Lower leg skin (tissue), 4 donors: ENCODE results near the gene SPINDOC. TPM values are rescaled to one million over a fixed set of nuclear protein-coding genes. Genes with fewer than 3 reads are reported as not detected.

Experiments
- DNase-seq, 2 donors: peaks; one replicate each; pipeline ENCODE4 v3.0.0-alpha.2; 2019; ENCODE audit warnings: low spot score in 2 of 2
- H3K4me3 ChIP-seq: fragments of 200-600 bp; sonication (generic); 2 replicates; pipeline ENCODE4 v1.5.1; 2017; ENCODE audit warnings: mild to moderate bottlenecking, low read depth; ENCODE audit not compliant: poor library complexity, severe bottlenecking
- CTCF ChIP-seq, 3 donors: fragments of 450-650 bp; IDR thresholded peaks; one replicate each; pipeline ENCODE4 v1.5.1; 2016; ENCODE audit warnings: antibody characterized with exemption in 3 of 3, mild to moderate bottlenecking in 3 of 3, moderate library complexity in 2 of 3
- POLR2A ChIP-seq, 2 donors: fragments of 450-650 bp; IDR thresholded peaks; one replicate each; pipeline ENCODE4 v1.6.1; 2016 to 2017; ENCODE audit warnings: antibody characterized with exemption in 2 of 2, mild to moderate bottlenecking in 1 of 2, moderate library complexity in 1 of 2
- WGBS, 2 donors: methylation state at CpG; one replicate each; pipeline ENCODE4 v1.1.5; 2018; 5-methylcytosine and 5-hydroxymethylcytosine counted together
- intact Hi-C: fragments of 100-400 bp; cut with DNase I; formaldehyde crosslinking; loops from one replicate; pipeline ENCODE4 v1.15.0; 2023; ENCODE audit warnings: low total_unique reads
- total RNA-seq, 4 donors: library from RNA; depleted of rRNA; stranded (reverse); fragments of >200 nt; gene quantifications; one replicate each; pipeline ENCODE4 v1.1.0, GENCODE V29; 2016

SPINDOC gene
- total RNA-seq, 4 donors from 2014 or later, result 5.1 to 8.3 (median 6.0) TPM

GRCh38 chr11:63867511-63867910 lies 54.3 kb downstream of the SPINDOC start:
- no peak for DNase-seq
- 84 to 93% methylated on average over 4 of the region's 4 CpGs for WGBS, 2 donors
- no peak overlapping the region for H3K4me3 ChIP-seq
- intact Hi-C loops, result no loop called here
- TF ChIP-seq CTCF (IDR thresholded peaks at IDR 0.05) (no peak), POLR2A (IDR thresholded peaks at IDR 0.05) (no peak)

- no peak overlapping the region for H3K4me3 ChIP-seq
- 23 to 26% methylated on average over 9 of the region's 9 CpGs for WGBS, 2 donors
- no peak for TF ChIP-seq POLR2A (IDR thresholded peaks at IDR 0.05)
- no peak for TF ChIP-seq CTCF (IDR thresholded peaks at IDR 0.05)
- no peak for DNase-seq
- intact Hi-C loops, result no loop called here
These were observed 55.3 kb downstream of the SPINDOC start for GRCh38 chr11:63868399-63869064.

GRCh38 chr11:63869171-63869591 lies 55.9 kb downstream of the SPINDOC start:
- TF ChIP-seq CTCF (IDR thresholded peaks at IDR 0.05) (no peak), POLR2A (IDR thresholded peaks at IDR 0.05) (no peak)
- 36 to 37% methylated on average over 7 of the region's 7 CpGs for WGBS, 2 donors
- no peak overlapping the region for H3K4me3 ChIP-seq
- intact Hi-C loops, result no loop called here
- DNase-seq, result peak in 1 of 2 donors; percentile 48

GRCh38 chr11:63869683-63870082 lies 56.4 kb downstream of the SPINDOC start:
- H3K4me3 ChIP-seq, result no peak overlapping the region
- intact Hi-C loops, result no loop called here
- TF ChIP-seq CTCF (IDR thresholded peaks at IDR 0.05) (no peak), POLR2A (IDR thresholded peaks at IDR 0.05) (no peak)
- WGBS, 2 donors, result 45 to 56% methylated on average over 8 of the region's 8 CpGs
- DNase-seq, result no peak

GRCh38 chr11:63870351-63871140 lies 57.3 kb downstream of the SPINDOC start:
- H3K4me3 ChIP-seq, result no peak overlapping the region
- 46 to 48% methylated on average over 14 of the region's 14 CpGs for WGBS, 2 donors
- intact Hi-C loops, result no loop called here
- DNase-seq, result no peak
- TF ChIP-seq CTCF (IDR thresholded peaks at IDR 0.05) (no peak), POLR2A (IDR thresholded peaks at IDR 0.05) (no peak)
